Astrocyte of the hippocampus (primary cell): ENCODE measurements around the gene LRCOL1.
A peak's percentile ranks its signal among the peaks of the same experiment; 100 is the strongest.
"Not testable (repeated sequence)": the region's sequence is repeated elsewhere in the genome, so short reads cannot be mapped to it uniquely, and the experiment has no call there.

ENCODE experiments used
- DNase-seq: peaks from one replicate; pipeline ENCODE4 v3.0.0; 2011; ENCODE audit warnings: low read depth, low spot score

Gene LRCOL1

DNA sequence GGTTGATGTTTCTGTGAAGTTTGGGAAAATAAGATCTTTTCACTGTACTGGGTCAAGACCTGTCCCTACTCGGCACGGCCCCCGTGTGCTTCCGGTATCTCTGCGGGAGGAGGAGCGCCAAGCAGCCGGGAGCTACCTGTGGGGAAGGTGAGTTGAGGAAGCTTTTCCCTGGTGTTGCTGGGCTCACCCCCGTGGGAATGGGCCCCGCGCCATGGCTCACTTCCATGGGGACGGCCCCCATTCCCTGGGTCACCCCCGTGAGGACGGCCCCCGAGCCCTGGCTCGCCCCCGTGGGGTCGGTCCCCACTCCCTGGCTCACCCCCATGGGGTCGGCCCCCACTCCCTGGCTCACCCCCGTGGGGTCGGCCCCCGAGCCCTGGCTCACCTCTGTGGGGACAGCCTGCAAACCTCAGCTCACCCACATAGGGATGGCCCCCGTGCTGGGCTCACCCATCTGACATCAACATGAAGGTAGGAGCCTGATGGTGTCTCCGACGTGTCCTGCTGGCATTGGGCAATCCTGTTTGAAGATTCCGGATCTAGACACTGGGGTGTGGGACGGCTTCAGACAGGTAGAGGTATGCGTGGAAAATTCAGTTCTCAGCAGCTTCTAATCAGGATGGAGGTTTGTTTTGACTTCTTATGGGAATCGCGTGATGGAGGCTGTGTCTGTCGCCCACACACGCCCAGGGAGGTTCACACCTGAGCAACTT is 9.1 kb downstream of the LRCOL1 start:
- DNase-seq: no peak

DNA sequence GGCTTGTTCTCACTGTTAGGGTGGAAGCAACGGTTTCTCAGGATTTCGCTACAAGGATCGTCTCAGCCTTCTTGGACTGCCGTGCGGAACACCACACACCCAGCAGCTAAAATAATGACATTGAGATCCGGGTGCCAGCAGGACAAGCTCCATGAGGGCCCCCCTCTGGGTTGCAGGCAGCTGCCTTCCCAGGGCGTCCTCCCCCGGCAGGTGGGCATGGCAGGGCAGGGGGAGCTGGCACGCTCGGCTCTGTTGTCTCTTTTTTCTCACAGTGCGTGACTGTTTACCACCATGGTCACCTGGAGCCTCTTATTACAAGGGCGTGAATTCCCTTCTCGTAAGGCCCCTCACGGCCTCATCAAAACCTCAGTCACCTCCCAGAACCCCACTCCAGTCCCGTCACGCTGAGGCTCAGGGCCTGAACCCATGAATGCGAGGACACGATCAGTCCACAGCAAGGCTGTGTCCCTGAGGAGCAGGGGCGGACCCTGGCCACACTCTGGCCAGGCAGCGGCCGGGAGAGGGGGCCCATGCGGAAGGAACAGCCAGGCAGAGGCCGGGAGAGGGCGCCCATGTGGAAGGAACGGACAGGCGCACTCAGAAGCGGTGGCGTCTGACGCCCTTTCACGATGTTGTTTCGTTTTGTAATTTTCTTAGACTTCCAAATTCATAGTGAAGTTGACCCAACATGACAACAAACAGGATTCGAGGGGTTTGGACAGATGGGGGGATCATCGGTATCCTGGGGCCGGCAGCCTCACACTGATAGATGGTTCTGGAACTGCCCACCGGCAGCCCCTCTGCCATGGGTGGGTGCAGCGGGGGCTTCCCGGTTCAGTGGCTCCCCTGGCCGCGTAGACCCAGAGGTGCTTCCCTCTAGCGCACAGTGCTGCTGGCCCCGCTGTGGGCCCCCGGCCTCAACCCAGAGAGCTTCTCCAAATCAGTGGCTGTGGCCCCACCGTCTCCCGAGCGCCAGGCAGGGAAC is 10.0 kb downstream of the LRCOL1 start:
- peak; percentile 86 for DNase-seq

DNA sequence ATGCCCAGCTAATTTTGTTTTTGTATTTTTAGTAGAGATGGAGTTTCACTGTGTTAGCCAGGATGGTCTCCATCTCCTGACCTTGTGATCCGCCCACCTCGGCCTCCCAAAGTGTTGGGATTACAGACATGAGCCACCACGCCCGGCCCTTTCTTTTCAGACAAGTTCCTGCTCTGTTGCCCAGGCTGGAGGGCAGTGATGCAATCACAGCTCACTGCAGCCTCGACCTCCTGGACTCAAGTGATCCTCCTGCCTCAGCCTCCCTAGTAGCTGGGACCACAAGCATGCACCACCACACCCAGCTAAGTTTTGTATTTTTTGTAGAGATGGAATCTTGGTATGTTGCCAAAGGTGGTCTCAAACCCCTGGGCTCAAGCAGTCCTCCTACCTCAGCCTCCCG is 10.9 kb downstream of the LRCOL1 start:
- DNase-seq: not testable (repeated sequence)

DNA sequence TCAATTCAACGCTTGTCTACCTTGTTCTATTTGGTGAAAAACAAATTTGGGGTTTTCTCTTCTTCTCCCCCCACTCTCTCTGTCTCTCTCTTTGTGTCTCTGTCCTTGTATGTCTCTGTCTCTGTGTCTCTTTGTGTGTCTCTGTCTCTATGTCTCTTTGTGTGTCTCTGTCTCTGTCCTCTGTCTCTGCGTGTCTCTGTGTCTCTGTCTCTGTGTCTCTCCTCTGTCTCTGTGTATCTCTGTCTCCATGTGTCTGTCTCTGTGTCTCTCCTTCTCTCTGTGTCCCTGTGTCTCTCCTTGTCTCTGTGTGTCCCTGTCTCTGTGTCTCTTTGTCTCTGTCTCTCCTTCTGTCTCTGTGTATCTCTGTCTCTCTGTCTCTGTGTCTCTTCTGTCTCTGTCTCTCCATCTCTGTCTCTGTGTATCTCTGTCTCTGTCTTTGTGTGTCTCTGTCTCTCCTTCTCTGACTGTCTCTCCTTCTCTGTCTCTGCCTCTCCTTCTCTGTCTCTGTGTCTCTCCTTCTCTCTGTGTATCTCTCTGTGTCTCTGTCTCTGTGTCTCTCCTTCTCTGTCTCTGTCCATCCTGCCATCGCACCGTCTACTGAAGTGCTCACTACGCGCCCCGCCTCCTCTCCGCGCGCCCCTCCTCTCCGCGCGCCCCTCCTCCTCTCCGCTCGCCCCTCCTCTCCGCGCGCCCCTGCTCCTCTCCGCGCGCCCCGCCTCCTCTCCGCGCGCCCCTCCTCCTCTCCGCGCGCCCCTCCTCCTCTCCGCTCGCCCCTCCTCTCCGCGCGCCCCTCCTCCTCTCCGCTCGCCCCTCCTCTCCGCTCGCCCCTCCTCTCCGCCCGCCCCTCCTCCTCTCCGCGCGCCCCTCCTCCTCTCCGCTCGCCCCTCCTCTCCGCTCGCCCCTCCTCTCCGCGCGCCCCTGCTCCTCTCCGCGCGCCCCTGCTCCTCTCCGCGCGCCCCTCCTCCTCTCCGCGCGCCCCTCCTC is 12.8 kb downstream of the LRCOL1 start:
- peak; percentile 98 for DNase-seq

DNA sequence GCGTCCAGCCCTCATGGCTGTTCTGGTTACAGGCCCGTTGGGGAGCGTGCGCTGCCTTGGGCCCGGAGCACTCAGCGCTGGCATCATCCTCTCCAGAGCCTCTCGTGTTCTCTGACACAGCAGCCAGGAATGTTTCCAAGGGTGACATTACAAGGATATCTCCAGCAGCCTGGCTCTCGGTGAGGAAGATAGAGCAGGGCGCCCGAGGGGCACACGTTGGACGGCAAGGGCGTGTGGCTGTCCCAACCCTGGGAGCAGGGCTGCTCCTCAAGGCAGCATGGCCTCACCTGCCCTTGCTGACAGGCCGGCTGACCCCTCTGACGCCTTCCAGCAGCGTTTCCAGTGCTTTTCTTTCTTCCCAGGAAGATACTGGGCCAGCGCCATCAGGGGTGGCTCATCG is 14.4 kb downstream of the LRCOL1 start:
- DNase-seq: peak; percentile 80

DNA sequence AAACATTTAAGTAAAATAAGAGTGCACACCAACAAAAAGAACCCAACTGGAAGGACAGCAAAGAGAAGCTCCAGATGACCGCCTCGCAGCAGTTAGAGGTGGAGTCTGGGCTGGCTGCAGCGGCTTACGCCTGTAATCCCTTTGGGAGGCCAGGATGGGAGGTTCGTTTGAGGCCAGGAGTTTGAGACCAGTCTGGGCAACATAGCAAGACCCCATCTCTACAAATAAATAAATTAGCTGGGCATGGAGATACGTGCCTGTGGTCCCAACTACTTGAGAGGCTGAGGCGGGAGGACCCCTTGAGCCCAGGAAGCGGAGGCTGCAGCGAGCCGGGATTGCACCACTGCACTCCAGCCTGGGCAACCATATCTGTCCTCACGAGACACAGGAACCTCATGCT is 15.2 kb downstream of the LRCOL1 start:
- DNase-seq: no peak

DNA sequence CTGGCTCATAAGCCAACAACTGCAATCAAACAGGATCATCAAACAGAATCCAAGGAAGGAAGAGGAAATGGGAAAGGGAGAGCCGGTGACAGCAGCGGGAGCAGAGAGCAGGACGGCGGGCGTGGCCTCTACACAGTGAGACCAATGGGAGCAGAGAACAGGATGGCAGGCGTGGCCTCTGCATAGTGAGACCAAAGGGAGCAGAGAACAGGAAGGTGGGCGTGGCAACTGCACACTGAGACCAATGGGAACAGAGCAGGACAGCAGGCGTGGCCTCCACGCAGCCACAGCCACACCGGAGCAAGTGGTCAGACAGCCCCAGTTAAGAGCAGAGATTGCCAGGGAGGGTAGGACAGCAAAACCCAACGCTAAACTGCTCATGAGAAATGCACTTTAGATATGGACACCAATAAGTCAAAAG is 16.4 kb downstream of the LRCOL1 start:
- peak; percentile 97 for DNase-seq

DNA sequence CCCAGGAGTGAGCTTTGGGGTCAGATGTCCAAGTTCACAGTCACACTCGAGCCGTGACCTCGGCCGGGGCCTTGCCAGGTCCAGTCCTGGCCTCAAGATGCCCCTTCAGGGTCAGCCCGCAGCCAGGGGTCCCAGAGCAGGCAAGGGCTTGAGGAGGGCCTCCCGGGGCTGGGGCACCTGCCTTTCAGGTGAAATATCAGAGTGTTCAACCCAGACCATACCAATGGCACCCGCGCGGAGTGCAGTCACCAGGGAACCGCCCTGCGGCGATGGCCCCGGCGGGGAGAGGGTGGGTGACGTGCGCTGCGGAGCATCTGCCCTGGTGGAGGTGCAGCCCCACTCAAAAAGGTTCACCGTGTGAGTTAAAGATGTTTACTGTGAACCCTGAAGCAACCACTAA is 16.9 kb downstream of the LRCOL1 start:
- DNase-seq: no peak

DNA sequence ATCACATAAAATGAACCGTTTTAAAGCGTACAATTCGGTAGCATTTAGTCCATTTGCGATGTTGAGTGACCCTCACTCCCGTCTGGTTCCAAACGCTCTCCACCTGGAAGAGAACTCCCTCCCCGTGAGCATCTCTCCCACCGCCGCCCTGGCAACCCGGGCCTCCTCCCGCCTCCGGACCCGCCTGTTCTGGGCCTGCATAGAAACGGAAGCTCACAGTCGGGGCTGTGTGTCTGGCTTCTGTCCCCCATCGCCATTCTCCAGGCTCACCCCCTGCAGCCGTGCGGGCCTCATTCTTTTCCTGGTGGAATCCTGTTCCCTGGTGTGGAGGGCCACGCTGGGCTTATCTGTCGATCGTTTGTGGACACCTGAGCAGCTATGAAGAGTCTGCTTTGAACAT is 17.3 kb downstream of the LRCOL1 start:
- DNase-seq: no peak

DNA sequence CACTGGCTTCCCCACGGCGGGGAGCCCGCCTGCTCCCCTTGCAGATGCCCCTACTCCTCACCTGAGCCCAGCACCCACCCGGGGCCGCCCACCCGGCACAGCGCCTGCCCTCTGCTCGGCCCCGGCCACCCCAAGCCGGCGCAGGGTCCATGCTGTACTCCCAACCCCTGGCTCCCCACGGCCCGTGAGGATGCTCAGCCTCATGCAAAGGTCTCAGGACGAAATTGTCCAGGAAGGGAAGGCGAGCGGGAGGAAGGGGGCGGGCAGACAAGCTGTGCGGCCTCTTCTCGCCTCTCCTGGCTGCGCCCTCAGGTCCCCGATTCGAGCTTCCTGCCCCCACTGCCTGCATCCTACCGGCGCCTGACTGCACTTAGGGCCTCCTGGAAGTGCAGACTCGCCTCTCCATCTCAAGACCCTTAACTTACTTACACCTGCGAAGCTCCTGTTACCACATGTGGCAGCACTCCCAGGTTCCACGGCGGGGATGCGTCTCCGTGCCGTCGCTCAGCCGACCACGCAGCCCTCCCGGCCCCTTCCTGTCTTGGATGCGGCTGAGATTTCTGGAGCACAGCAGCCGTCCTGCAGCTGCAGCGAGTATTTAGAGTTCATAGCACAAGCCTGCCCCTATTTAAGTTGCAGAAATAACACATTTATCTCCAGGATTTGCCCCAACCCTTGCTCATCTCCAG is 18.0 kb downstream of the LRCOL1 start:
- no peak for DNase-seq

DNA sequence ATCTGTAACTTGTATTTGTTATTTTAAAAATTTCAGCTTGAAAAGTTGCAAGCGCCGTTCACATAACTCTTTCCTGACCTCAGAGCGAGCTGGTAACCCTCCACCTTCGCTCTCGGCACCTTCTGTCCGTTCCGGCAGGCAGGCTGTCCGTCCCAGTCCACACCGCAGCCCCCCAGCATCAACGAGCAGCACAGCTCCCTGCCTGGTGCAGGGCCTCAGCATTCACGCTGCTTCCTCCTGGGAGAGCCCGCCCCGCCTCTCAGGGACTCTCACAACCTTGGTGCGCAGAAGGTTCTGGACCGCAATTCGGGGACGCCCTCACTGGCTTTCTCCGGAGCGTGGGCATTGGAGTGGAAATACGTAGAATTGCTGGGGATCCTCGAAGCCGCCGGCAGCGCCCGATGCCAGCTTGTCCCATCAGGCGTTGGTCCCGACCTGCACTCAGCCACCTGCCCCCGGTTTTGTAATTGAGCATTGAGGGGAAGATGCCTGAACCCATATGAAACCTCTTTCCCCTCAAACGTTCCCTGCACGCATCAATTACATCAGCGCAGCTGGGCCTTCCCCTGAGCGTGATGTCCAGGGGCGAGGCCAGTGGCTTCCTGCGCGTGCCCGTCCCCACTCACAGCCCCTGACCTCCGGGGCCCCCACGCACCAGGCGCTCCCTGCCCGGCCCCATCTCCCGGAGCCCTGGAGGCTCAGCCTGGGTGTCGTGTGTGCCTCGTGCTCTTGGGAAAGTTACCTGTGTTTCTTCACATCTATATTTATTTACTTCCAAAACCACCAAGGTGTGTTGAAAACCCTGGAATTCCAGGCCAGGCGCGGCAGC is 19.1 kb downstream of the LRCOL1 start:
- DNase-seq: no peak

DNA sequence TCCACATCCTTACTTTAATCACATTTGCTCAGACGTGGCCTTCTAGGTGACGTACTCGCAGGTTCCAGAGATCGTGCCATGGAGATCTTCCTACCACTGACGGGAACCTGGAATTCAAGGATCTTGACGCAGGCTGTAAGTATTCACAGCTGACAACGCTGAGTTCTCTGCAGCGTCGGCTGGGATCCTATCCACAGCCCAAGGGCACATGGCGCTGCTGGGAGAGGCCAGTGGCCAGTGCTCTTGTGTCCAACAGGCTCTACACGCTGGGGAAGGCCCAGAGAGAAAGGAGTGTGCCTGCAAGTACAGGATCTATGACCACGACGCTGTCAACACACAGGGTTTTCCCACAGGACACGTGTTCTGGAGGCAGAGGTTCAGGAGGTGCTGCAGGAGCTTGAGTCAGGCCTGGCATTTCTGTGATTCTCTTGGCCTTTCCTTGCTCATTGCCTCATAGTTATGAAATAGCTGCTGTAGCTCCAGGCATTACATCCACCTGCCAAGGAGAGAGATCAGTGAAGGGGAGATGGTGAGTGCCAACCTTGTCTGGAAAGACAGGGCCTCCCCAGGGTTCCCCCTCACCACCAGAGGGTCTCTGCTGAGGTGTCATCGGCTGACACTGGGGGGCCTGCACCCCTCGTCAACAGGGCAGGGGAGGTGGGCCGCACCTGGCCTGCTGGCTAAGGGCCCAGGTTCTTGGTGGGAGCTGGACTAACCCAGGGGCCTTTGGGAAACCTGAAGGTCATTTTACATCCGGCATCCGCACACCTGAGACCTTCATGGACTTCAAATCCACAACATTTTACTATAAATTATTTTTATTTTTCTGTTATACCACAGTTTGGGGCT is 21.3 kb downstream of the LRCOL1 start:
- DNase-seq: no peak

DNA sequence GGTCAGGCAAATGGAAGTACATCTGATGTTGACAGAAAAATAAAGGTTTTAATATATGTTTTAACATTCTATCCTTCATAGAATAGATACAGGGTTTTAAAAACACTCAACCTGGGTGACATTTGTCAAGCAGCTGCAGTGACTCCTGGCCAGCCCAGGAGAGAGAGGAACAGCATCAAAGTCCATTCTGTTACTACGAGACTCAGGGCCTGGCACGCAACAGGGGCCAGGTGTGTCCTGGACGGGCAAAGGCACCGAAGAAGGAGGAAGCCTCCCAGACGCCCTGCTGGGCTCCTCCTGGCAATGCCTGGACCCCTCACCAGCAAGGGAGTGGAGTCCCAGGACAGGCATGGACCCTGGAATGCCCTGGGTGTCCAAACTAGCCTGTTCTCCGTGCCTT is 22.1 kb downstream of the LRCOL1 start:
- DNase-seq: no peak

DNA sequence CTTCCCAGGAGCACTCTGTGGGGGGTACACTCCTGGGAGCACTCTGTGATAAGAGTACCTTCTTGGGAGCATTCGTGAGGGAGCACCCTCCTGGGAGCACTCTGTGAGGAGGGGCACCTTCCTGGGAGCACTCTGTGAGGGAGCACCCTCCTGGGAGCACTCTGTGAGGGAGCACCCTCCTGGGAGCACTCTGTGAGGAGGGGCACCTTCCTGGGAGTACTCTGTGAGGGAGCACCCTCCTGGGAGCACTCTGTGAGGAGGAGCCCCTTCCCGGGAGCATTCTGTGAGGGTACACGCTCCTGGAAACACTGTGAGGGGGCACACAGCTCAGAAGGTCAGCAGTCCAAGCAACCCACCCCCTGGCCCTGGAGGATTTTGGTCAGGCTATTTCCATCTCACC is 22.6 kb downstream of the LRCOL1 start:
- DNase-seq: no peak

DNA sequence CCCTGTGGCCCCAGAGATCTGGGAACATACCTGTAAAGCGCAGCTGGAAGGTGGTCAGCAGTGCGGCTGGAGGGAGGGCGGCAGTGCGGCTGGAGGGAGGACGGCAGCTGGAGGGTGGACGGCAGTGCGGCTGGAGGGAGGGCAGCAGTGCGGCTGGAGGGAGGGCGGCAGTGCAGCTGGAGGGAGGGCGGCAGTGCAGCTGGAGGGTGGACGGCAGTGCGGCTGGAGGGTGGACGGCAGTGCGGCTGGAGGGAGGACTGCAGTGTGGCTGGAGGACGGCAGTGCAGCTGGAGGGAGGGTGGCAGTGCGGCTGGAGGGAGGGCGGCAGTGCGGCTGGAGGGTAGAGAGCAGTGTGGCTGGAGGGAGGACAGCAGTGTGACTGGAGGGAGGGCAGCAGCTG is 23.5 kb downstream of the LRCOL1 start:
- DNase-seq: no peak

DNA sequence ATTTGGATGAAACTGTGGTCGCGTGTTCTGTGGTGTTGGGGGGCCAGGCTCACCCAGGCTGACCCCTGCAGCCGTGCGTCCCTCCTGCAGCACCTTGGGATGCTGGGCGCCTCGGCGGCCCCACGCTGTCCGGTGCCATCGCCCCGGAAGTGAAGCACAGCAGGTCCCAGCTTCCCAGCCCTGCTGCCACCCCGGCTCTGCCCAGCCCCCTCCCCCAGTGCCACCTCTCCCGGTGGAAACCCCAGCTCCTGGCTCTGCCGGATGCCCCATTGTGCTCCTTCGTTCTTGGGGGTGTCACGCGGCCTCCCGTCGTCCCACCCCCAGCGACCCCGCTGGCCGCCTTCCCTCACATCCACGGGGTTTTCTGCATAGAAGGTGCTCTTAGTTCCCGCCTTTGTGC is 25.2 kb downstream of the LRCOL1 start:
- DNase-seq: no peak

DNA sequence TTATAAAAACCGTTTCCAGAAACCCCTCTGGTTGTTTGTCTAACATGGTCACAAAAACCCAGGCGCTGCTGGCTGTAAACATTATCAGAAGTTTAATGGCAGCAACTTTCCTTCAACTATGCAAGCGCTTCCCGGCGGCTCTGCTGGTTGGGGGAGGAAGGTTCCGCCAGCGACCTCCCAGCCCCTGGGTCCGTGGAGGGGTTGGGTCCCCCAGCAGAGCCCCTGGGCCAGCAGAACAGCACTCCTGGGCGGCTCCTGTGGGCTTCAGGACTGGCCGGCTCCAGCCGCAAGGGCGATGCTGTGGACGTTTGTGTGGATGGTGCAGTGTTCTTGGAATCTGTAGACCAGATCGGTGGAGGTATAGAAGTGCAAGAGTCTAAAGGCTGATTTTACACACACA is 26.0 kb downstream of the LRCOL1 start:
- DNase-seq: no peak

DNA sequence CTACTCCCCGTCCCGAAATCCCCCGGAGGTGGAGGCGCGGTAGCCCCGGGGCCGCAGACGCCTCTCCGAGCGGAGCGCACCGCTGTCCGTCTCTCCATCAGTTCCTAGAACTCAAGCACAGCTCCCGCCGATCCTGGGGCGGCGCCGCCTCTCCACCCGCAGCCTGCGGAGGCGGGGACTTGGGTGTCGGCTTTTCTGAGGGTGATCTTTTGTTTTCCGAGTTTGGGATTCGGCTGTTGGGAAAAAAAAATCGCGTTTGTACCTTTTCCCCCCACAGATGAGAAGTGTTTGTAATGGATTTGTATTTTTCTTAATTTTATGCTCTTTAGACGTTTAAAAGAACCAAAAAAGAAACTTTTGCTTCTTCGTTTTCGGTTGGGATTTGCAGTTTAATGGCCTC is 26.6 kb downstream of the LRCOL1 start:
- DNase-seq: peak; percentile 48

DNA sequence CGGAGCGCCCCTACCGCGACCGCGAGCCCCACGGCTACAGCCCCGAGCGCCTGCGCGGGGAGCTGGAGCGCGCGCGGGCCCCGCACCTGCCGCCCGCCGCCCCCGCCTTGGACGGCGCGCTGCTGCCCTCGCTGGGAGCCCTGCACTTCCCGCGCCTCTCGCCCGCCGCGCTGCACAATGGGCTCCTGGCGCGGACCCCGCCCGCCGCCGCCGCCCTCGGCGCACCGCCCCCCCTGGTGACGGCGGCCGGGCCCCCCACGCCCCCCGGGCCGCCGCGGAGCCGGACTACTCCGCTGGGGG is 27.0 kb downstream of the LRCOL1 start:
- DNase-seq: peak; percentile 23
